SK-N-SH (cell line): ENCODE measurements around the gene FOXO1. TPM values are rescaled to one million over a fixed set of nuclear protein-coding genes. Genes with fewer than 3 reads are reported as not detected.

Experiments used
- CTCF ChIA-PET: fragments of 300-600, 350-600 bp; formaldehyde crosslinking; extraction: SDS; loops from one replicate; lab custom pipeline; 2021; lab: Yijun Ruan, JAX
- POLR2A ChIA-PET: fragments of 350-600 bp; sonication (Branson Sonifier 250); formaldehyde crosslinking; extraction: SDS; loops from one replicate; lab custom pipeline; 2020; ENCODE audit warnings: antibody characterized with exemption, inconsistent platforms; lab: Yijun Ruan, JAX
- DNase-seq: peaks from one replicate; pipeline ENCODE4 v3.0.0; 2012
- H2AFZ ChIP-seq: fragments of 200-600 bp; sonication (generic); 2 replicates; pipeline ENCODE4 v1.8.1; 2016; ENCODE audit warnings: antibody characterized with exemption, mild to moderate bottlenecking, low read depth
- H3F3A ChIP-seq: fragments of 200-600 bp; sonication (generic); replicated peaks from 2 replicates; pipeline ENCODE3; 2016; ENCODE audit warnings: antibody characterized with exemption, mild to moderate bottlenecking; ENCODE audit not compliant: insufficient read depth
- H3K27ac ChIP-seq, 2 experiments: fragments of 200-500 bp in 1 of 2; fragments of 200-600 bp in 1 of 2; sonication (Bioruptor generic) in 1 of 2; sonication (generic), shearing (Covaris generic) in 1 of 2; 2 replicates each; pipeline versions ENCODE4 v1.5.1 to v1.6.1; 2014 to 2016; ENCODE audit warnings: low read depth in 2 of 2, inconsistent platforms in 1 of 2, low read length in 1 of 2, mild to moderate bottlenecking in 1 of 2, mixed read lengths in 1 of 2
- H3K27me3 ChIP-seq: fragments of 200-600 bp; sonication (generic), shearing (Covaris generic); 2 replicates; pipeline ENCODE4 v1.6.1; 2016; ENCODE audit warnings: mixed run types; ENCODE audit not compliant: insufficient read depth
- H3K36me3 ChIP-seq, 2 experiments: fragments of 200-500 bp in 1 of 2; fragments of 200-600 bp in 1 of 2; sonication (Bioruptor generic) in 1 of 2; sonication (generic) in 1 of 2; replicated peaks in 1 of 2; 2 replicates each; pipeline versions ENCODE3 to v1.5.1; 2014 to 2016; ENCODE audit warnings: low read length in 1 of 2, mild to moderate bottlenecking in 1 of 2; ENCODE audit not compliant: insufficient read depth in 2 of 2, control insufficient read depth in 1 of 2
- H3K4me1 ChIP-seq, 2 experiments: fragments of 200-500 bp in 1 of 2; fragments of 200-600 bp in 1 of 2; sonication (Bioruptor generic) in 1 of 2; sonication (generic), shearing (Covaris generic) in 1 of 2; 2 replicates each; pipeline versions ENCODE4 v1.5.1 to v1.6.1; 2014 to 2016; ENCODE audit warnings: low read depth in 1 of 2, low read length in 1 of 2, mixed run types in 1 of 2; ENCODE audit not compliant: insufficient read depth in 2 of 2, control insufficient read depth in 1 of 2
- H3K4me2 ChIP-seq: fragments of 200-600 bp; sonication (generic), shearing (Covaris generic); 2 replicates; pipeline ENCODE4 v1.6.1; 2017; ENCODE audit warnings: mixed run types
- H3K4me3 ChIP-seq, 2 experiments: fragments of 200-500 bp in 1 of 2; fragments of 200-600 bp in 1 of 2; sonication (Bioruptor generic) in 1 of 2; sonication (generic), shearing (Covaris generic) in 1 of 2; 2 replicates each; pipeline versions ENCODE4 v1.5.1 to v1.8.1; 2014 to 2016; ENCODE audit warnings: low read depth in 2 of 2, inconsistent platforms in 1 of 2, low read length in 1 of 2, mild to moderate bottlenecking in 1 of 2, mixed read lengths in 1 of 2, moderate library complexity in 1 of 2
- H3K79me2 ChIP-seq: fragments of 200-600 bp; sonication (generic); 2 replicates; pipeline ENCODE4 v1.8.1; 2017; ENCODE audit warnings: mild to moderate bottlenecking; ENCODE audit not compliant: insufficient read depth
- H3K9ac ChIP-seq: fragments of 200-600 bp; sonication (generic); 2 replicates; pipeline ENCODE4 v1.6.1; 2017; ENCODE audit warnings: mixed run types
- H3K9me2 ChIP-seq: fragments of 200-600 bp; sonication (generic); 2 replicates; pipeline ENCODE4 v1.6.1; 2017; ENCODE audit warnings: mixed run types
- H3K9me3 ChIP-seq: fragments of 200-600 bp; sonication (generic); 2 replicates; pipeline ENCODE4 v1.6.1; 2017; ENCODE audit warnings: mixed run types, mild to moderate bottlenecking, moderate library complexity
- H4K20me1 ChIP-seq: fragments of 200-600 bp; sonication (generic); 2 replicates; pipeline ENCODE4 v1.6.1; 2017; ENCODE audit warnings: mild to moderate bottlenecking, mixed run types; ENCODE audit not compliant: insufficient read depth
- EP300 ChIP-seq, 2 experiments: IDR thresholded peaks; 2 replicates each; pipeline versions ENCODE4 v1.4.0 to v1.6.1; 2012; ENCODE audit warnings: borderline replicate concordance in 1 of 2, low read depth in 1 of 2, low read length in 1 of 2
- EZH2phosphoT487 ChIP-seq: fragments of 200-600 bp; sonication (generic); IDR thresholded peaks from 2 replicates; pipeline ENCODE4 v1.6.1; 2017; ENCODE audit warnings: low read depth, mixed run types, mild to moderate bottlenecking, antibody characterized with exemption, moderate library complexity, borderline replicate concordance
- FOXM1 ChIP-seq: IDR thresholded peaks from 2 replicates; pipeline ENCODE4 v1.4.0; 2012; ENCODE audit warnings: low read depth, mild to moderate bottlenecking
- GATA2 ChIP-seq: sonication (generic); formaldehyde crosslinking; IDR thresholded peaks from 2 replicates; pipeline ENCODE4 v1.5.0; 2020; ENCODE audit warnings: mild to moderate bottlenecking, missing genetic modification reagents
- JUND ChIP-seq: IDR thresholded peaks from 2 replicates; pipeline ENCODE4 v1.4.0; 2012
- MAX ChIP-seq: IDR thresholded peaks from 2 replicates; pipeline ENCODE4 v1.4.0; 2012; ENCODE audit warnings: low read depth
- MXI1 ChIP-seq: IDR thresholded peaks from 2 replicates; pipeline ENCODE4 v1.6.1; 2012; ENCODE audit warnings: mild to moderate bottlenecking, low read depth, low read length, improper control_type of control experiment
- NRF1 ChIP-seq: IDR thresholded peaks from 2 replicates; pipeline ENCODE4 v1.6.1; 2012; ENCODE audit warnings: low read depth, mild to moderate bottlenecking, low read length
- POLR2AphosphoS5 ChIP-seq: IDR thresholded peaks from 2 replicates; pipeline ENCODE4 v1.6.1; 2012; ENCODE audit warnings: low read depth, low read length
- RAD21 ChIP-seq: IDR thresholded peaks from 2 replicates; pipeline ENCODE4 v1.6.1; 2012; ENCODE audit warnings: mild to moderate bottlenecking, low read length
- RCOR1 ChIP-seq: fragments of 150-350 bp; IDR thresholded peaks from 2 replicates; pipeline ENCODE4 v1.6.1; 2017; ENCODE audit warnings: antibody characterized with exemption, low read length
- SMC3 ChIP-seq: IDR thresholded peaks from 2 replicates; pipeline ENCODE4 v1.6.1; 2012; ENCODE audit warnings: low read depth, low read length, improper control_type of control experiment
- TEAD4 ChIP-seq: IDR thresholded peaks from 2 replicates; pipeline ENCODE4 v1.4.0; 2012; ENCODE audit warnings: mild to moderate bottlenecking, borderline replicate concordance; ENCODE audit not compliant: insufficient read depth
- WGBS: methylation state at CpG from one replicate; pipeline ENCODE4 v1.1.6; 2017; ENCODE audit warnings: low lambda C conversion rate; 5-methylcytosine and 5-hydroxymethylcytosine counted together
- polyA plus RNA-seq, 3 experiments: library from polyadenylated mRNA; depleted of rRNA; stranded (reverse); fragments of >200 nt; gene quantifications; 2 replicates each; pipeline ENCODE4 v1.2.3, GENCODE V29; 2012
- TF ChIP-seq, protein P1 (sequence below): IDR thresholded peaks from 2 replicates; pipeline ENCODE4 v1.4.0; 2012; ENCODE audit warnings: low read depth, borderline replicate concordance
- TF ChIP-seq, protein P2 (sequence below): IDR thresholded peaks from 2 replicates; pipeline ENCODE4 v1.4.0; 2012; ENCODE audit warnings: low read depth, borderline replicate concordance
- TF ChIP-seq, protein P3 (sequence below): IDR thresholded peaks from 2 replicates; pipeline ENCODE4; 2012

FOXO1 gene
- polyA plus RNA-seq, 1 of the 3 experiments (the other 2 are of a cell fraction): 1.8 TPM

- DNase-seq: no peak
- H3K27ac ChIP-seq: no peak overlapping the region
- H3K27me3 ChIP-seq: no peaks in the 10 kb centered on the region
- ChIA-PET POLR2A (no interaction called here), CTCF (no interaction called here)
- no peaks in the 10 kb centered on the region for H3F3A ChIP-seq
- no peak overlapping the region for H3K4me3 ChIP-seq
- no peak for TF ChIP-seq POLR2AphosphoS5
- TF ChIP-seq, protein P1, sequence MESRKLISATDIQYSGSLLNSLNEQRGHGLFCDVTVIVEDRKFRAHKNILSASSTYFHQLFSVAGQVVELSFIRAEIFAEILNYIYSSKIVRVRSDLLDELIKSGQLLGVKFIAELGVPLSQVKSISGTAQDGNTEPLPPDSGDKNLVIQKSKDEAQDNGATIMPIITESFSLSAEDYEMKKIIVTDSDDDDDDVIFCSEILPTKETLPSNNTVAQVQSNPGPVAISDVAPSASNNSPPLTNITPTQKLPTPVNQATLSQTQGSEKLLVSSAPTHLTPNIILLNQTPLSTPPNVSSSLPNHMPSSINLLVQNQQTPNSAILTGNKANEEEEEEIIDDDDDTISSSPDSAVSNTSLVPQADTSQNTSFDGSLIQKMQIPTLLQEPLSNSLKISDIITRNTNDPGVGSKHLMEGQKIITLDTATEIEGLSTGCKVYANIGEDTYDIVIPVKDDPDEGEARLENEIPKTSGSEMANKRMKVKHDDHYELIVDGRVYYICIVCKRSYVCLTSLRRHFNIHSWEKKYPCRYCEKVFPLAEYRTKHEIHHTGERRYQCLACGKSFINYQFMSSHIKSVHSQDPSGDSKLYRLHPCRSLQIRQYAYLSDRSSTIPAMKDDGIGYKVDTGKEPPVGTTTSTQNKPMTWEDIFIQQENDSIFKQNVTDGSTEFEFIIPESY: no peak
- TF ChIP-seq, protein P2, sequence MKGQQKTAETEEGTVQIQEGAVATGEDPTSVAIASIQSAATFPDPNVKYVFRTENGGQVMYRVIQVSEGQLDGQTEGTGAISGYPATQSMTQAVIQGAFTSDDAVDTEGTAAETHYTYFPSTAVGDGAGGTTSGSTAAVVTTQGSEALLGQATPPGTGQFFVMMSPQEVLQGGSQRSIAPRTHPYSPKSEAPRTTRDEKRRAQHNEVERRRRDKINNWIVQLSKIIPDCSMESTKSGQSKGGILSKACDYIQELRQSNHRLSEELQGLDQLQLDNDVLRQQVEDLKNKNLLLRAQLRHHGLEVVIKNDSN: no peak
- TF ChIP-seq SMC3: no peak
- no peak overlapping the region for H3K9ac ChIP-seq
- peaks cover 11% of the 10 kb centered on the region for H3K79me2 ChIP-seq
- no peak overlapping the region for H3K4me2 ChIP-seq
- H3K36me3 ChIP-seq: no peaks in the 10 kb centered on the region
- no peaks in the 10 kb centered on the region for H3K9me3 ChIP-seq
- H2AFZ ChIP-seq: no peak overlapping the region
- H3K4me1 ChIP-seq: no peaks in the 10 kb centered on the region
- H4K20me1 ChIP-seq: peaks cover 18% of the 10 kb centered on the region; the same call in 1 of the 2 replicates
- H3K9me2 ChIP-seq: no peaks in the 10 kb centered on the region
- WGBS: 90% methylated on average over 5 of the region's 5 CpGs
Observed at GRCh38 chr13:40637643-40638042, 28.8 kb downstream of the FOXO1 start.

GRCh38 chr13:40635315-40635995 is 31.0 kb downstream of the FOXO1 start:
- no peak for DNase-seq
- Histone ChIP-seq H3K9me2 (no peaks in the 10 kb centered on the region), H3K9ac (no peak overlapping the region), H3K4me2 (no peak overlapping the region), H3K9me3 (no peaks in the 10 kb centered on the region), H3K36me3 (no peaks in the 10 kb centered on the region), H3K27ac (no peak overlapping the region), H4K20me1 (peaks cover 18% of the 10 kb centered on the region; the same call in 1 of the 2 replicates), H3K4me1 (no peaks in the 10 kb centered on the region), H3F3A (no peaks in the 10 kb centered on the region), H3K27me3 (no peaks in the 10 kb centered on the region), H2AFZ (no peak overlapping the region), H3K4me3 (no peak overlapping the region), H3K79me2 (peaks cover 11% of the 10 kb centered on the region)
- ChIA-PET CTCF (interaction anchor here (0.7 kb wide), 2 partner anchors 12 to 973 kb away, joined by 3 to 4 read pairs; no protein-coding TSS in a partner anchor), POLR2A (no interaction called here)
- TF ChIP-seq RAD21 (no peak), EZH2phosphoT487 (no peak), POLR2AphosphoS5 (no peak), GATA2 (CRISPR knock-in tag) (no peak), EP300 (IDR thresholded peaks at IDR 0.05; ENCODE audit: borderline replicate concordance in 1 of 2, low read depth in 1 of 2, low read length in 1 of 2) (no peak), FOXM1 (no peak), MAX (no peak), MXI1 (no peak), NRF1 (no peak), JUND (no peak), TEAD4 (no peak), RCOR1 (no peak)
- TF ChIP-seq, protein P3, sequence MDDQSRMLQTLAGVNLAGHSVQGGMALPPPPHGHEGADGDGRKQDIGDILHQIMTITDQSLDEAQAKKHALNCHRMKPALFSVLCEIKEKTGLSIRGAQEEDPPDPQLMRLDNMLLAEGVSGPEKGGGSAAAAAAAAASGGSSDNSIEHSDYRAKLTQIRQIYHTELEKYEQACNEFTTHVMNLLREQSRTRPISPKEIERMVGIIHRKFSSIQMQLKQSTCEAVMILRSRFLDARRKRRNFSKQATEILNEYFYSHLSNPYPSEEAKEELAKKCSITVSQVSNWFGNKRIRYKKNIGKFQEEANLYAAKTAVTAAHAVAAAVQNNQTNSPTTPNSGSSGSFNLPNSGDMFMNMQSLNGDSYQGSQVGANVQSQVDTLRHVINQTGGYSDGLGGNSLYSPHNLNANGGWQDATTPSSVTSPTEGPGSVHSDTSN: no peak
- 68% methylated on average over 4 of the region's 5 CpGs for WGBS
